KMS-11 (cell line): Measurements from ENCODE around the gene CNTNAP5.
A peak's percentile ranks its signal among the peaks of the same experiment; 100 is the strongest.

Source experiments
- H2AFZ ChIP-seq: fragments of 200-600 bp; sonication (generic); 2 replicates; pipeline ENCODE4 v1.6.1; 2016; ENCODE audit warnings: antibody characterized with exemption, mixed run types, low read depth
- H3K27ac ChIP-seq: fragments of 200-600 bp; sonication (generic); 2 replicates; pipeline ENCODE4 v1.6.1; 2016; ENCODE audit warnings: mild to moderate bottlenecking, mixed run types
- H3K27me3 ChIP-seq: fragments of 200-600 bp; sonication (generic); 2 replicates; pipeline ENCODE4 v1.6.1; 2017; ENCODE audit warnings: mild to moderate bottlenecking, low read depth, mixed run types, moderate library complexity; ENCODE audit not compliant: insufficient read depth
- H3K36me3 ChIP-seq: fragments of 200-600 bp; sonication (generic); 2 replicates; pipeline ENCODE4 v1.6.1; 2017; ENCODE audit warnings: mild to moderate bottlenecking, mixed run types; ENCODE audit not compliant: insufficient read depth
- H3K4me1 ChIP-seq: fragments of 200-600 bp; sonication (generic); 2 replicates; pipeline ENCODE4 v1.6.1; 2016; ENCODE audit warnings: mild to moderate bottlenecking, low read depth, mixed run types; ENCODE audit not compliant: poor library complexity, severe bottlenecking
- H3K4me2 ChIP-seq: fragments of 200-600 bp; sonication (generic); 2 replicates; pipeline ENCODE4 v1.7.0; 2016; ENCODE audit warnings: mild to moderate bottlenecking, mixed run types
- H3K4me3 ChIP-seq: fragments of 200-600 bp; sonication (generic); IDR thresholded peaks from 2 replicates; pipeline ENCODE4 v1.6.1; 2017; ENCODE audit warnings: low read depth, low read length, mixed read lengths; ENCODE audit not compliant: insufficient read depth
- H3K79me2 ChIP-seq: fragments of 200-600 bp; sonication (generic); 2 replicates; pipeline ENCODE4 v1.6.1; 2016; ENCODE audit warnings: low read depth, mixed run types; ENCODE audit not compliant: insufficient read depth
- H3K9ac ChIP-seq: fragments of 200-600 bp; sonication (generic); 2 replicates; pipeline ENCODE4 v1.6.1; 2016; ENCODE audit warnings: mild to moderate bottlenecking, mixed run types
- H4K20me1 ChIP-seq: fragments of 200-600 bp; sonication (generic); 2 replicates; pipeline ENCODE4 v1.6.1; 2016; ENCODE audit warnings: mild to moderate bottlenecking, mixed run types; ENCODE audit not compliant: insufficient read depth
- CTCF ChIP-seq: fragments of 200-600 bp; sonication (generic); conservative IDR thresholded peaks from 2 replicates; pipeline ENCODE4 v1.6.1; 2017; ENCODE audit warnings: low read depth, mild to moderate bottlenecking, antibody characterized with exemption, low read length, moderate library complexity, mixed read lengths

The CNTNAP5 gene

GRCh38 chr2:124025171-124025580 is at the start of gene CNTNAP5:
CNTNAP5 (plus strand) TSS chr2:124025287; CDS start chr2:124025651, 364 bp downstream.
- no peaks in the 10 kb centered on the region for H3K27me3 ChIP-seq
- peaks cover 6% of the 10 kb centered on the region for H3K4me1 ChIP-seq
- no peak within 1 kb of the TSS for H3K27ac ChIP-seq
- no peaks in the 10 kb centered on the region for H4K20me1 ChIP-seq
- no peak within 1 kb of the TSS for H3K9ac ChIP-seq
- no peak within 1 kb of the TSS for H3K4me3 ChIP-seq
- no peaks in the 10 kb centered on the region for H3K79me2 ChIP-seq
- TF ChIP-seq CTCF = no peak
- no peak within 1 kb of the TSS for H3K4me2 ChIP-seq
- H3K36me3 ChIP-seq = no peaks in the 10 kb centered on the region
- H2AFZ ChIP-seq = no peak within 1 kb of the TSS

- Histone ChIP-seq H3K4me1 (no peaks in the 10 kb centered on the region), H3K9ac (no peak overlapping the region), H3K4me2 (no peak overlapping the region), H3K79me2 (no peaks in the 10 kb centered on the region), H2AFZ (no peak overlapping the region), H3K4me3 (no peak overlapping the region), H4K20me1 (no peaks in the 10 kb centered on the region), H3K27ac (no peak overlapping the region), H3K36me3 (no peaks in the 10 kb centered on the region), H3K27me3 (no peaks in the 10 kb centered on the region)
- TF ChIP-seq CTCF = no peak
Measured at GRCh38 chr2:123976054-123976648, 48.9 kb upstream of the CNTNAP5 start.

- Histone ChIP-seq H3K27ac (no peak overlapping the region), H3K27me3 (no peaks in the 10 kb centered on the region), H2AFZ (peak overlapping the region; percentile 18; the same call in 1 of the 2 replicates), H3K4me3 (no peak overlapping the region), H3K4me1 (no peaks in the 10 kb centered on the region), H3K36me3 (no peaks in the 10 kb centered on the region), H3K4me2 (peak overlapping the region; percentile 48), H3K79me2 (no peaks in the 10 kb centered on the region), H4K20me1 (no peaks in the 10 kb centered on the region), H3K9ac (no peak overlapping the region)
- peak; percentile 65 for TF ChIP-seq CTCF
Measured at GRCh38 chr2:123993728-123994323, 31.3 kb upstream of the CNTNAP5 start.

- no peak overlapping the region for H3K27ac ChIP-seq
- no peak overlapping the region for H3K9ac ChIP-seq
- no peaks in the 10 kb centered on the region for H3K79me2 ChIP-seq
- no peak overlapping the region for H2AFZ ChIP-seq
- H3K4me1 ChIP-seq = no peaks in the 10 kb centered on the region
- no peak overlapping the region for H3K4me2 ChIP-seq
- no peaks in the 10 kb centered on the region for H4K20me1 ChIP-seq
- no peaks in the 10 kb centered on the region for H3K27me3 ChIP-seq
- H3K4me3 ChIP-seq = no peak overlapping the region
- TF ChIP-seq CTCF = no peak
- H3K36me3 ChIP-seq = no peaks in the 10 kb centered on the region
Measured at GRCh38 chr2:123999681-124000080, 25.4 kb upstream of the CNTNAP5 start.
